Transverse colon (tissue), 4 donors: ENCODE data around the gene RAD51AP2. TPM values are rescaled to one million over a fixed set of nuclear protein-coding genes. Genes with fewer than 3 reads are reported as not detected.
"Not testable (repeated sequence)": the region's sequence is repeated elsewhere in the genome, so short reads cannot be mapped to it uniquely, and the experiment has no call there.

ENCODE experiments used
- DNase-seq: peaks from one replicate; pipeline ENCODE4 v3.0.0-alpha.2; 2019
- H3K27ac ChIP-seq, 4 donors: fragments of 200-600 bp; sonication (generic); 2 replicates each; pipeline ENCODE4 v1.5.1; 2016 to 2018; ENCODE audit warnings: inconsistent platforms in 4 of 4
- H3K27me3 ChIP-seq: fragments of 200-600 bp; sonication (generic); 2 replicates; pipeline ENCODE4 v1.5.1; 2017; ENCODE audit warnings: inconsistent platforms
- H3K36me3 ChIP-seq, 4 donors: fragments of 200-600 bp; sonication (generic); 2 replicates each; pipeline ENCODE4 v1.5.1; 2017 to 2019; ENCODE audit warnings: inconsistent platforms in 4 of 4
- H3K4me1 ChIP-seq, 4 donors: fragments of 200-600 bp; sonication (generic); 2 replicates each; pipeline ENCODE4 v1.5.1; 2017 to 2020; ENCODE audit warnings: inconsistent platforms in 4 of 4
- H3K4me3 ChIP-seq, 4 donors: fragments of 200-600 bp; sonication (generic); 1 replicate in 1 of 4; 2 replicates in 3 of 4; pipeline versions ENCODE4 v1.5.1 to v1.6.1; 2017 to 2019; ENCODE audit warnings: inconsistent platforms in 4 of 4
- H3K9me3 ChIP-seq, 2 donors: fragments of 200-600 bp; sonication (generic); 2 replicates each; pipeline ENCODE4 v1.5.1; 2017 to 2019; ENCODE audit warnings: inconsistent platforms in 2 of 2
- CTCF ChIP-seq, 5 experiments: fragments of 200-600 bp in 3 of 5; fragments of 450-650 bp in 2 of 5; sonication (generic) in 3 of 5; IDR thresholded peaks; 1 replicate in 2 of 5; 2 replicates in 3 of 5; pipeline ENCODE4 v1.5.1; 2016 to 2017; ENCODE audit warnings: antibody characterized with exemption in 5 of 5, inconsistent platforms in 3 of 5, mild to moderate bottlenecking in 2 of 5, moderate library complexity in 1 of 5
- EP300 ChIP-seq: sonication (generic); formaldehyde crosslinking; IDR thresholded peaks from one replicate; pipeline ENCODE4 v1.6.1; 2017; ENCODE audit warnings: antibody characterized with exemption, low read depth
- POLR2A ChIP-seq: fragments of 450-650 bp; IDR thresholded peaks from one replicate; pipeline ENCODE4 v1.6.1; 2016; ENCODE audit warnings: antibody characterized with exemption, mild to moderate bottlenecking, moderate library complexity
- POLR2AphosphoS5 ChIP-seq, 3 donors: sonication (generic); formaldehyde crosslinking; IDR thresholded peaks; one replicate each; pipeline ENCODE4 v1.6.1; 2016; ENCODE audit warnings: antibody characterized with exemption in 3 of 3
- WGBS, 2 donors: methylation state at CpG; one replicate each; pipeline ENCODE4 v1.1.5; 2018; ENCODE audit warnings: low coverage in 1 of 2; 5-methylcytosine and 5-hydroxymethylcytosine counted together
- in situ Hi-C, 4 donors: fragments of 200-750 bp; cut with MboI; loops; one replicate each; pipeline versions ENCODE4 v1.15.0 to v1.15.1; 2017; ENCODE audit warnings: low sequenced_read_pairs in 3 of 4, low pct_ligation_motif_present in 1 of 4, low pct_unique_long_range_greater_than_20kb in 1 of 4
- intact Hi-C: fragments of 100-400 bp; cut with DNase I; formaldehyde crosslinking; loops from one replicate; pipeline ENCODE4 v1.15.1; 2023; ENCODE audit warnings: low total_unique reads
- total RNA-seq, 4 donors: library from RNA; depleted of rRNA; stranded (reverse); fragments of >200 nt; gene quantifications; one replicate each; pipeline ENCODE4 v1.1.0, GENCODE V29; 2016

Gene RAD51AP2
- total RNA-seq = under 1 TPM in 1 of 4 donors, not detected in 3; 0.40 TPM

GRCh38 chr2:17518212-17519154 lies at the start of gene RAD51AP2:
Gene RAD51AP2, minus strand, starts transcription at chr2:17518440. Its CDS starts 25 bp downstream, at chr2:17518415.
- peak within 1 kb of the TSS; percentile 36 to 62 (median 42) for H3K4me3 ChIP-seq
- WGBS, 2 donors = 4 to 15% methylated on average over 14 to 37 of the region's 38 CpGs
- H3K27me3 ChIP-seq = peaks cover 10% of the 10 kb centered on the region
- DNase-seq = peak; percentile 81
- intact Hi-C loops (no loop called here), in situ Hi-C loops (no loop called here)
- H3K36me3 ChIP-seq = no peaks in the 10 kb centered on the region
- TF ChIP-seq POLR2AphosphoS5 (IDR thresholded peaks at IDR 0.05) = no peak
- no peak for TF ChIP-seq CTCF (IDR thresholded peaks at IDR 0.05)
- TF ChIP-seq POLR2A = no peak
- peak within 1 kb of the TSS; percentile 37 to 73 (median 68) for H3K27ac ChIP-seq
- H3K4me1 ChIP-seq = peaks cover 0 to 12% (median 4%) of the 10 kb centered on the region in 4 donors
- H3K9me3 ChIP-seq = no peaks in the 10 kb centered on the region

GRCh38 chr2:17565726-17566125 lies 47.5 kb upstream of the RAD51AP2 start:
- WGBS, 2 donors = 82 to 86% methylated on average over 2 to 3 of the region's 3 CpGs
- H3K4me1 ChIP-seq, H3K27ac ChIP-seq, H3K9me3 ChIP-seq, DNase-seq, H3K27me3 ChIP-seq, in situ Hi-C loops, H3K4me3 ChIP-seq, H3K36me3 ChIP-seq, intact Hi-C loops: not testable (repeated sequence)

GRCh38 chr2:17558878-17559277 lies 40.6 kb upstream of the RAD51AP2 start:
- Histone ChIP-seq H3K9me3 (no peaks in the 10 kb centered on the region), H3K4me1 (peaks cover 0 to 9% (median 3%) of the 10 kb centered on the region in 4 donors), H3K4me3 (no peak overlapping the region), H3K27ac (no peak overlapping the region), H3K27me3 (no peaks in the 10 kb centered on the region), H3K36me3 (no peaks in the 10 kb centered on the region)
- intact Hi-C loops = no loop called here
- DNase-seq = no peak
- in situ Hi-C loops = no loop called here
- WGBS, 2 donors = 85 to 92% methylated on average over 2 to 3 of the region's 3 CpGs
- TF ChIP-seq POLR2AphosphoS5 (IDR thresholded peaks at IDR 0.05) (no peak), CTCF (IDR thresholded peaks at IDR 0.05) (no peak), POLR2A (no peak), EP300 (no peak)

- H3K4me3 ChIP-seq = no peak overlapping the region
- in situ Hi-C loops = no loop called here
- H3K27ac ChIP-seq = peak overlapping the region in 3 of 4 donors; percentile 37 to 47 (median 42)
- no peaks in the 10 kb centered on the region for H3K36me3 ChIP-seq
- no peaks in the 10 kb centered on the region for H3K27me3 ChIP-seq
- intact Hi-C loops = no loop called here
- H3K9me3 ChIP-seq = no peaks in the 10 kb centered on the region
- no peak for TF ChIP-seq POLR2AphosphoS5 (IDR thresholded peaks at IDR 0.05)
- no peak for TF ChIP-seq CTCF (IDR thresholded peaks at IDR 0.05)
- no peak for TF ChIP-seq EP300
- no peak for TF ChIP-seq POLR2A
- H3K4me1 ChIP-seq = peaks cover 0 to 9% (median 3%) of the 10 kb centered on the region in 4 donors
- DNase-seq = no peak
Measured at GRCh38 chr2:17558053-17558452, 39.8 kb upstream of the RAD51AP2 start.
